HG02759 (cell line): ENCODE results near the gene GCLC.
"Not testable (repeated sequence)": the region's sequence is repeated elsewhere in the genome, so short reads cannot be mapped to it uniquely, and the experiment has no call there.

Experiments used
- ATAC-seq: cut with Tn5 transposase; IDR thresholded peaks from one replicate; pipeline ENCODE4 v1.9.1; 2021; ENCODE audit warnings: mild to moderate bottlenecking, moderate library complexity; ENCODE audit not compliant: unreplicated experiment

Gene GCLC

GRCh38 chr6:53495506-53496499 is 49.1 kb downstream of the GCLC start:
- ATAC-seq: no peak

- ATAC-seq: no peak
Measured at GRCh38 chr6:53494076-53494475, 50.8 kb downstream of the GCLC start.

GRCh38 chr6:53493635-53494025 is 51.3 kb downstream of the GCLC start:
- ATAC-seq: no peak

GRCh38 chr6:53492860-53493634 is 51.9 kb downstream of the GCLC start:
- no peak for ATAC-seq

GRCh38 chr6:53487080-53487479 is 57.8 kb downstream of the GCLC start:
- no peak for ATAC-seq

GRCh38 chr6:53486679-53487078 is 58.2 kb downstream of the GCLC start:
- no peak for ATAC-seq

GRCh38 chr6:53484476-53485280 is 60.2 kb downstream of the GCLC start:
- no peak for ATAC-seq

- ATAC-seq: no peak
Measured at GRCh38 chr6:53483423-53484353, 61.2 kb downstream of the GCLC start.

- no peak for ATAC-seq
Measured at GRCh38 chr6:53481323-53481722, 63.6 kb downstream of the GCLC start.

- ATAC-seq: not testable (repeated sequence)
Measured at GRCh38 chr6:53480774-53481173, 64.1 kb downstream of the GCLC start.

- no peak for ATAC-seq
Measured at GRCh38 chr6:53479871-53480270, 65.0 kb downstream of the GCLC start.

- no peak for ATAC-seq
Measured at GRCh38 chr6:53476964-53477363, 67.9 kb downstream of the GCLC start.

GRCh38 chr6:53474010-53474409 is 70.9 kb downstream of the GCLC start:
- no peak for ATAC-seq

GRCh38 chr6:53469163-53469562 is 75.7 kb downstream of the GCLC start:
- no peak for ATAC-seq

GRCh38 chr6:53466257-53466656 is 78.6 kb downstream of the GCLC start:
- ATAC-seq: no peak

- no peak for ATAC-seq
Measured at GRCh38 chr6:53465732-53466131, 79.2 kb downstream of the GCLC start.

- ATAC-seq: no peak
Measured at GRCh38 chr6:53464927-53465460, 79.9 kb downstream of the GCLC start.

- no peak for ATAC-seq
Measured at GRCh38 chr6:53464483-53464882, 80.4 kb downstream of the GCLC start.

- peak; percentile 41 for ATAC-seq
Measured at GRCh38 chr6:53461696-53462095, 83.2 kb downstream of the GCLC start.
